WERI-Rb-1 (cell line): Measurements from ENCODE around the gene ATXN7L1.

Source experiments
- DNase-seq: peaks from one replicate; pipeline ENCODE4 v3.0.0-alpha.2; 2020
- H3K27ac ChIP-seq: fragments of 250-450 bp; sonication (Bioruptor Pico); 2 replicates; pipeline ENCODE4 v1.5.1; 2020; ENCODE audit warnings: mild to moderate bottlenecking, moderate library complexity
- H3K27me3 ChIP-seq: fragments of 250-450 bp; sonication (Bioruptor Pico); 2 replicates; pipeline ENCODE4 v1.5.1; 2021; ENCODE audit warnings: mild to moderate bottlenecking, low read depth, moderate library complexity; ENCODE audit not compliant: insufficient read depth, severe bottlenecking
- H3K36me3 ChIP-seq: fragments of 250-450 bp; sonication (Bioruptor Pico); 2 replicates; pipeline ENCODE4 v1.5.1; 2020; ENCODE audit warnings: mild to moderate bottlenecking, moderate library complexity
- H3K4me3 ChIP-seq: 2 replicates; pipeline ENCODE4 v1.5.1; 2011; ENCODE audit warnings: low read depth, mild to moderate bottlenecking, control low read depth, low read length
- H3K9me3 ChIP-seq: fragments of 250-450 bp; sonication (Bioruptor Pico); 2 replicates; pipeline ENCODE4 v1.5.1; 2021; ENCODE audit warnings: mild to moderate bottlenecking, moderate library complexity; ENCODE audit not compliant: severe bottlenecking
- TF ChIP-seq, protein P1 (sequence below): IDR thresholded peaks from 2 replicates; pipeline ENCODE4 v1.5.1; 2011; ENCODE audit warnings: low read depth, mild to moderate bottlenecking, control low read depth, inconsistent platforms, low read length

ATXN7L1 gene

GRCh38 chr7:105916603-105917002 lies 40.2 kb upstream of the ATXN7L1 start:
- TF ChIP-seq, protein P1, sequence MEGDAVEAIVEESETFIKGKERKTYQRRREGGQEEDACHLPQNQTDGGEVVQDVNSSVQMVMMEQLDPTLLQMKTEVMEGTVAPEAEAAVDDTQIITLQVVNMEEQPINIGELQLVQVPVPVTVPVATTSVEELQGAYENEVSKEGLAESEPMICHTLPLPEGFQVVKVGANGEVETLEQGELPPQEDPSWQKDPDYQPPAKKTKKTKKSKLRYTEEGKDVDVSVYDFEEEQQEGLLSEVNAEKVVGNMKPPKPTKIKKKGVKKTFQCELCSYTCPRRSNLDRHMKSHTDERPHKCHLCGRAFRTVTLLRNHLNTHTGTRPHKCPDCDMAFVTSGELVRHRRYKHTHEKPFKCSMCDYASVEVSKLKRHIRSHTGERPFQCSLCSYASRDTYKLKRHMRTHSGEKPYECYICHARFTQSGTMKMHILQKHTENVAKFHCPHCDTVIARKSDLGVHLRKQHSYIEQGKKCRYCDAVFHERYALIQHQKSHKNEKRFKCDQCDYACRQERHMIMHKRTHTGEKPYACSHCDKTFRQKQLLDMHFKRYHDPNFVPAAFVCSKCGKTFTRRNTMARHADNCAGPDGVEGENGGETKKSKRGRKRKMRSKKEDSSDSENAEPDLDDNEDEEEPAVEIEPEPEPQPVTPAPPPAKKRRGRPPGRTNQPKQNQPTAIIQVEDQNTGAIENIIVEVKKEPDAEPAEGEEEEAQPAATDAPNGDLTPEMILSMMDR, result no peak
- H3K9me3 ChIP-seq, result no peaks in the 10 kb centered on the region
- no peaks in the 10 kb centered on the region for H3K27me3 ChIP-seq
- H3K27ac ChIP-seq, result no peak overlapping the region
- H3K4me3 ChIP-seq, result no peak overlapping the region
- H3K36me3 ChIP-seq, result no peaks in the 10 kb centered on the region
- DNase-seq, result no peak

DNA sequence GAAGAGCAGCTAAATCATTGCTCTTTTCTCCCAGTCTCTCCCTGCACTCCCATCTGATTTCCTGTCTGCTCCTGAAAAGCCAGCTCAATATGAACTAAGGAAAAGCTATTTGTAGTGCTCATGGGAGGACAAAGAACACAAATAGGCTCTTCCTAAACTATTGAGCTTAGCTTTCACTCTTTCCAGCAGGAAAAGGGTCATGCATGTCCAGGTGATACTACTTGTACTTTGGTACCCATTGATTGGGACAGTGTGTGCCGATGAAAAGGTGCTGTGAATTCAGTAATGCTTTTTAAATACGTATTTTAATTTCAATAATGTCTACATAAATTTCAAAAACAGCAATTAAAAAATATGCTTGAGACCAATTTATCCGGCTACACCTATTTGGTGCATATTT lies 37.5 kb upstream of the ATXN7L1 start:
- Histone ChIP-seq H3K27ac (no peak overlapping the region), H3K4me3 (no peak overlapping the region), H3K9me3 (peaks cover 5% of the 10 kb centered on the region), H3K27me3 (no peaks in the 10 kb centered on the region), H3K36me3 (no peaks in the 10 kb centered on the region)
- TF ChIP-seq, protein P1, result no peak
- no peak for DNase-seq

DNA sequence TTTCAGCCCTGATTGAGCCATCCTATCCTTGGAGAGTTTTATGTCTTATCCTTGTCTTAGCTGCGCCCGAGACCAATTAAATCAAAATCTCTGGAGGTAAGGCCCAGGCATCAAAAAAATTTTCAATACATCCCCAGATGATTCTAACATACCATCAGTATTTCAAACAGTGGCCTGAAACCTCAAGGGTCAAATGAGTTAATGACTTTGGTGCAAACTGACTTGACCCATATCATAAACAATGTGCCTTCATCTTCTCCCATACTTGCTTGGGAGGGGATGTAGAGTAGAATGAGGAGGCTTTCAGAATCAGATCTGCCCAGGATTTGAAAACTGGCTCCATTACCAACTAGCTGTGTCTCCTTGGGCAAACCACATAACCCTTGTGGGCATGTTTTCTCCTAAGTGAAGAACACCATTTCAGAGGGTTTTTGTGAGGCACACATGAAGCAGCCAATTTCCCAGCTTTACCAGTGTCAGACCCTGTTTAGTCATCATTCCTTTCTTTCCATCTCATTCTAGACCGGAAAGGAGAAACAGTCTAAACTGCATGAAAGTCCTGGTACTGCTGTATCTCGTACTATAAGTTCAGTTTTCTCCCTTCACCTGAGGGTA lies 35.7 kb upstream of the ATXN7L1 start:
- DNase-seq, result no peak
- no peaks in the 10 kb centered on the region for H3K36me3 ChIP-seq
- peaks cover 5% of the 10 kb centered on the region for H3K9me3 ChIP-seq
- no peak overlapping the region for H3K4me3 ChIP-seq
- no peak overlapping the region for H3K27ac ChIP-seq
- TF ChIP-seq, protein P1, result no peak
- H3K27me3 ChIP-seq, result no peaks in the 10 kb centered on the region

DNA sequence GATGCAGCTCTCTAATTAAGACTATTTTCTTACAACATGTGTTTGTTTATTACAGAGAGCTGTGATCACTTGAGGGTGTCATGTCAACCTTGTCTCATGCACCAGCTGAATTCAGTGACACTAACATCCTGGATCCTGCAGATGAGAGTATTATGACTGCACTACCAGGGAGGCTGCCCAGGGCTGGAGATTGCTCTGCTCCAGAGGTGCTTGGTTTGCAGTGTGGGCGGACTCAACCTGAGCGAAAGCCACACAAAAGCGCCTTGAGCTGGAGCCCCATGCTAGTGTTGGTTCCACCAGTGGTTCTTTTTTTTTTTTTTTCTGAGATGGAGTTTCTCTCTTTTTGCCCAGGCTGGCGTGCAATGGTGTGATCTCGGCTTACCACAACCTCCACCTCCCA lies 33.8 kb upstream of the ATXN7L1 start:
- Histone ChIP-seq H3K27me3 (no peaks in the 10 kb centered on the region), H3K9me3 (peaks cover 5% of the 10 kb centered on the region), H3K4me3 (no peak overlapping the region), H3K36me3 (no peaks in the 10 kb centered on the region), H3K27ac (no peak overlapping the region)
- TF ChIP-seq, protein P1, result no peak
- no peak for DNase-seq

DNA sequence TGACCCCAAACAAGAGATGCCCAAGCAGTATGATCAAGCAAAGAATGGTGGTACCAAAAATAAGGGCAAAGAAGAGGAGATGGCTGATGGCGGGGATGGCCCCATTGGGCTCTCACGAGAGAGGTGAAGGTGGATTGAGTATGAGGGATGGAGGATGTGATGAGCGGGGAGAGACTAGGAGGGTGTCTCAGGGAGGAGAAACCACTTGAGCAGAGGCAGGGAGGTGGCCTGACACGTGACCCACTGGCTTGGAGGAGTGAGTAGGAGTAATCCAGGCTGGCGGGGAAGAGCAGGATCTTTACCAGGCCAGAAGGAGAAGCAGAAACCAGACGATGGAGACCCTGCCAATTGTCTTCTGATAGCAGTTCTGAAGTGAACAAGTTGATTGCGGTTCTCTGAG lies 33.3 kb upstream of the ATXN7L1 start:
- H3K4me3 ChIP-seq, result no peak overlapping the region
- peaks cover 5% of the 10 kb centered on the region for H3K9me3 ChIP-seq
- DNase-seq, result no peak
- no peaks in the 10 kb centered on the region for H3K27me3 ChIP-seq
- TF ChIP-seq, protein P1, result no peak
- H3K36me3 ChIP-seq, result no peaks in the 10 kb centered on the region
- H3K27ac ChIP-seq, result no peak overlapping the region

DNA sequence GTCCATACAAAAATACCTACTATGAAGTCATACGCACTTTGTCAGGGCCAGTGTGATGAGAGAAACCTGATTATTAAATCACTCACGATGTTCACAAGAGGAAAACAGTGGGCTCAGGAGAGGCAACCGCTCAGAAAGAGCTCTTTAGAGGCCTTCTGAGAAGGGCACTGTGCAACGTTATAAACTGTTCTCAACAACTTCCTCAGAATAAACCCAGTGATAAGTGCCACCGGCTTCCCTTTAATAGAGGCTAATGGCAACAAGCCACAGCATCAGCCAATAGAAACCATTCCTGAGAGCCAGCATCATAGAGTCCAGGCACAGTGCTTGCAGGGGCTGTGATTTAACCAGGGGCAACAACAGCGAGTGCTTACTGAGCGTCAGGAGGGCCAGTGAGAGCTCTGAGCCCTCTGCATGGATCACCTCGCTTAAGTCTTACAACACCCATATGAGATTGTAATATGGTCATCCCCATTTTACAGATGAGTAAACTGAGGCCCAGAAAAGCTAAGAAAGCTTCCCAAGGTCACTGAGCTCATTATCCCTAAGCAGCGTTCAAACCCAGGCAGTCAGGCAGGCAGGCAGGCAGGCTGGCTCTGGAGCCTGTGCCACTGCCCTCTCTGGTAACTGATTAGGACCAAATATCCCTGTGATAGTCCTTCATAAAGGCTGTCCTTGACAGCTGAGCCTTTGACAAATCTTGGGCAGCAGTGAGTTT lies 30.9 kb upstream of the ATXN7L1 start:
- H3K27ac ChIP-seq, result no peak overlapping the region
- TF ChIP-seq, protein P1, result no peak
- DNase-seq, result no peak
- H3K36me3 ChIP-seq, result no peaks in the 10 kb centered on the region
- H3K27me3 ChIP-seq, result no peaks in the 10 kb centered on the region
- no peak overlapping the region for H3K4me3 ChIP-seq
- H3K9me3 ChIP-seq, result peaks cover 5% of the 10 kb centered on the region
